GM23338 (cell line): ENCODE results near the gene UNC79.

Source experiments
- CREB1 ChIP-seq: fragments of 250-450 bp; sonication (Bioruptor Pico); IDR thresholded peaks from 2 replicates; pipeline ENCODE4 v1.5.0; 2020; ENCODE audit warnings: low read depth, mild to moderate bottlenecking, moderate library complexity
- CTCF ChIP-seq, 2 experiments: fragments of 200-600 bp in 1 of 2; sonication (generic) in 1 of 2; conservative IDR thresholded peaks; 2 replicates each; pipeline versions ENCODE4 v1.5.1 to v1.6.1; 2016 to 2017; ENCODE audit warnings: antibody characterized with exemption in 2 of 2, low read depth in 2 of 2, mild to moderate bottlenecking in 2 of 2, moderate library complexity in 1 of 2
- EZH2 ChIP-seq: fragments of 200-600 bp; sonication (generic); IDR thresholded peaks from one replicate; pipeline ENCODE4 v1.8.0; 2017; ENCODE audit warnings: antibody characterized with exemption, mild to moderate bottlenecking, low read depth; ENCODE audit not compliant: unreplicated experiment
- EZH2phosphoT487 ChIP-seq: fragments of 200-600 bp; sonication (generic); IDR thresholded peaks from one replicate; pipeline ENCODE4 v1.8.1; 2018; ENCODE audit warnings: antibody characterized with exemption; ENCODE audit not compliant: unreplicated experiment
- JUNB ChIP-seq: IDR thresholded peaks from one replicate; pipeline ENCODE4 v1.6.1; 2016; ENCODE audit warnings: antibody characterized with exemption; ENCODE audit not compliant: unreplicated experiment
- NANOG ChIP-seq: IDR thresholded peaks from 2 replicates; pipeline ENCODE4 v1.6.1; 2016; ENCODE audit warnings: antibody characterized with exemption, borderline replicate concordance
- POLR2AphosphoS5 ChIP-seq: IDR thresholded peaks from 2 replicates; pipeline ENCODE4 v1.6.1; 2016; ENCODE audit warnings: antibody characterized with exemption, low read depth
- REST ChIP-seq: IDR thresholded peaks from one replicate; pipeline ENCODE4 v1.6.1; 2018; ENCODE audit warnings: antibody characterized with exemption; ENCODE audit not compliant: unreplicated experiment
- STAT1 ChIP-seq: IDR thresholded peaks from one replicate; pipeline ENCODE4 v1.6.1; 2016; ENCODE audit warnings: antibody characterized with exemption; ENCODE audit not compliant: unreplicated experiment
- ZNF331 ChIP-seq: fragments of 250-450 bp; sonication (Bioruptor Pico); IDR thresholded peaks from 2 replicates; pipeline ENCODE4 v1.5.0; 2020; ENCODE audit warnings: low read depth, mild to moderate bottlenecking, moderate library complexity
- ZNF462 ChIP-seq: fragments of 250-450 bp; sonication (Bioruptor Pico); IDR thresholded peaks from 2 replicates; pipeline ENCODE4 v1.5.0; 2020; ENCODE audit warnings: mild to moderate bottlenecking, moderate library complexity

- TF ChIP-seq EZH2 (no peak), CTCF (conservative IDR thresholded peaks at IDR 0.05; ENCODE audit: low read depth in 2 of 2) (no peak), JUNB (no peak), POLR2AphosphoS5 (no peak), STAT1 (no peak), REST (no peak), EZH2phosphoT487 (no peak), CREB1 (CRISPR knock-in tag) (no peak), ZNF462 (CRISPR knock-in tag) (no peak), ZNF331 (CRISPR knock-in tag) (no peak), NANOG (no peak)
Measured at GRCh38 chr14:93395231-93395630, 35.5 kb upstream of the UNC79 start.
